CD4-positive, alpha-beta T cell treated with Interleukin-4 for 4 hours (primary cell): Measurements from ENCODE around the gene TRIP13.
"Not testable (repeated sequence)": the region's sequence is repeated elsewhere in the genome, so short reads cannot be mapped to it uniquely, and the experiment has no call there.

ENCODE experiments used
- DNase-seq: peaks from one replicate; pipeline ENCODE4 v3.0.0-alpha.2; 2020

Gene TRIP13

DNA sequence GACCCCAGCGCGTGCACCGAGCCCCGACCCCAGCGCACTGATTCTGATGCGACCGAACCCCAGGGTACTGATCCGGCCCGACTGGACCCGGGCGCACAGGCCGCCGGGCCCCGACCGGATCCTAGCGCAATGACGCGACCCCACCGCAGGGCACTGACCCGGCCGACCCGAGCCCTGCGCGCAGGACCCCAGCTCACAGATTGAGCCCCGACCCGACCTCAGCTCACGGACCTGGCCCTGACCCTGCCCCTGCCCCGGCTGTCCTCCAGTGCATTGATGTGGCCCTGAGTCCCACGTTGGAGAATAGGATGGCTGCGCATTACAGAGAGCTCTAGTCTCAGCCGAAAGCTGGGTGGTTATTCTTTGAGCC is 438 bp downstream of the TRIP13 start:
- no peak for DNase-seq

DNA sequence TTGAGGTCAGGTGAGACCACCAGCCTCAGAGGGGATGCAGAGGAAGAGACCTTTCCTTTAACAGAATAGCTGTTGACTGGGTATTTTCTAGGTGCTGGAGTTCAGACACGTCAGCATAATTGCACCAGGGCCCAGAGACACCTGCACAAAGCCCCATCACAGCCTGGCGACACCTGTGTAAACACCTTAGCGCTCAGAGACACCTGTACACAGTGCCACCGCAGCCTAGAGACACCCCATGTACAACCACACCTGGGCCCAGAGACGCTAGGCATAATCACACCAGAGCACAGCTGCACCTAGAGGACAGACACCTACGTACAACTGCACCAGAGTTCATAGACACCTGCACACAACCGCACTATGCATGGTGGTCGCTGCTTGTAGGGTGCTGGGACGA is 1.0 kb downstream of the TRIP13 start:
- no peak for DNase-seq

GRCh38 chr5:900781-901180 is 8.1 kb downstream of the TRIP13 start:
- no peak for DNase-seq

- no peak for DNase-seq
These were observed 9.6 kb downstream of the TRIP13 start for GRCh38 chr5:902129-902916.

GRCh38 chr5:903756-904096 is 11.0 kb downstream of the TRIP13 start:
- DNase-seq = no peak

DNA sequence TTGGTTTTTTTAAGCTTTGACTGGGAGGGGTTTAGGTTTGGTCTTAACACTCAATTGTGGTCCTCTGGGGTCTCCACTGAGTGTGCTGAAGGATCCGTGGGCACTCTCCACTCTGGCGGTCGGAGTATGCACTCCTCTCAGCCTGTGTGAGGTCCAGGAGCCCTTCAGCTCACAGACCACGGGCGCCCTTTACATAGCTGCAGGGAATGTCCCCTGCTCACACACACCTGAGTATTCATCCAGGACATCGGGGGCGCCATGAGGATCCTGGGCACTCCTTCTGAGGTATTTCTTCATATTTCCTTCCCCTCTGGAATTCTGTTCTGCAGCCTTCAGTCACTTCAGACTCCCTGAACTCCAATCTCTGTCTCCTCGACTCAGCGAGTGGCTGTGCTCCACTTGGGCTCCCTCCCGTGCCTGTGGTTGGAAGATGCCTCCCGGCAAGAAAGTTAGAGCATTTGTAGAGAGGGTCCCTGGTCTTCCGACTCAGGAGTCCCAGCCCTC is 12.5 kb downstream of the TRIP13 start:
- DNase-seq = no peak

DNA sequence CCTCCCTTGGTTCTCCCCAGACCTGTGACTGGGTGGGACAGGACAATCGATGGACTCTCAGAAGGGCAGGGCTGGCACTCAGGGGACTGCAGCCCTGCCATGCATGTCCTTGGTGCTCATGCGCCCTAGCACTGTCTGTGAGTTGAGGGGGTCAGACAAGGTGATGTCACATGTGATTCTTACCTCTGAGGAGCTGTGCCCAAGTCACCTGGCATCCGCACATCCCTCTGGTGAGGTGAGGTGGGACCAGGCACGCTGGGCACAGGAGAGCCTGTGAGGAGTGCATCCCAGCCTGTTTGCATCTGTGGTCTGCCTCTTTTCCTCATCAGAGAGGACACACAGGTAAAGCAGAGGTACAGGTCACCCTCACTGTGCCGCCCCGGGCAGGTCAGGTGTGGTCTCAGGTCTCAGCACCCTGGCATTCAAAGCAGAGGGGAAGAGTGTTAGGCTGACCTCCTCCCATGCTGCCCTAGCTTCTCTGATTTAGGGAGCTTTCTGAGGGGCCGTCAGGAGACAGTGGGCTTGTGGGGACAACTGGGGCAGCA is 14.8 kb downstream of the TRIP13 start:
- no peak for DNase-seq

DNA sequence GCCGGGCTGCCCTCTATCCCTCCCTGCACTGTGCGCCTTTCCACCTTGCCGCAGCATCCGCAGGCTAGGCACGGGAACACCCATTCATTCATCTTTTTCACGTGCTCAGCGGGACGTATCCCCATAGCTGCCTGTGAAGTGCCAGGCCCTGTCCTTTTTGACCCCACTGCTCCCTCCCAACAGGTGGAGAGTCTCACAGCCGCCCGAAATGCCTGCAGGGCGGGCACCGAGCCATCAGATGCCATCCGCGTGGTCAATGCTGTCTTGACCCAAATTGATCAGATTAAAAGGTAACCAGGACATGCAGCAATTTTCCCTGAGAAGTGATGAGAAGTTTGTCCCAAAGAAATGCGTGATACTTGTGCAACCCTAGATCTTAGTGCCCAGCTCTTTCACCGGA is 15.5 kb downstream of the TRIP13 start:
- no peak for DNase-seq

GRCh38 chr5:909086-909485 is 16.4 kb downstream of the TRIP13 start:
- no peak for DNase-seq

- DNase-seq = no peak
These were observed 17.5 kb downstream of the TRIP13 start for GRCh38 chr5:909994-910768.

GRCh38 chr5:910769-911160 is 18.1 kb downstream of the TRIP13 start:
- DNase-seq = no peak

GRCh38 chr5:911601-912000 is 18.9 kb downstream of the TRIP13 start:
- DNase-seq = no peak

- peak; percentile 89 for DNase-seq
These were observed 19.8 kb downstream of the TRIP13 start for GRCh38 chr5:912280-913091.

GRCh38 chr5:914174-914573 is 21.5 kb downstream of the TRIP13 start:
- no peak for DNase-seq

GRCh38 chr5:914612-915011 is 21.9 kb downstream of the TRIP13 start:
- no peak for DNase-seq

- not testable (repeated sequence) for DNase-seq
These were observed 22.7 kb downstream of the TRIP13 start for GRCh38 chr5:915346-915745.

DNA sequence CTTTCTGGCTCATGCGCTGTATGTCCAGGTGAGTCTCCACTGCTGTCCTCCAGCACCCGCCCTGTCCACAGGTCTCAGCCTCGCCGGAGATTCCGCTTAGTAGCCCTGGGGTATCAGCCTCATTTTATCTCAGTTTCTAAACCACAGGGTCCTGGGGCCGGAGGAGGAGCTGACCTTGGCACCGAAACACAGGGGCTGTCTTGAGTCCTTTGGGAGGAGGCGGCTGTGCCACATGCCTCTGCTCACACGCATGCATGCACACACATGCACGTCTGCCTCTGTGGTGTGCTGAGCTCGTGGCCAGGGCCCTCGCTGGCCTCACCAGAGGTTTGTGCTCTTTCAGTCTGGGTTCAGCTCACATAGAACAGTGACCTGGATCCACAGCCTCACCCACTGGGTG is 23.3 kb downstream of the TRIP13 start:
- DNase-seq = no peak

GRCh38 chr5:916441-917293 is 24.0 kb downstream of the TRIP13 start:
- no peak for DNase-seq

- not testable (repeated sequence) for DNase-seq
These were observed 26.0 kb downstream of the TRIP13 start for GRCh38 chr5:918717-919116.

GRCh38 chr5:919356-920000 is 26.8 kb downstream of the TRIP13 start:
- no peak for DNase-seq

GRCh38 chr5:920321-920720 is 27.6 kb downstream of the TRIP13 start:
- no peak for DNase-seq
